HEK293 (cell line): ENCODE results near the gene CNTNAP1.

Experiments
- CTCF ChIA-PET: fragments of 350-600 bp; formaldehyde crosslinking; extraction: SDS; loops from one replicate; lab custom pipeline; 2021; ENCODE audit warnings: antibody characterized with exemption; lab: Yijun Ruan, JAX
- POLR2A ChIA-PET: fragments of 300-600 bp; formaldehyde crosslinking; extraction: SDS; loops from one replicate; lab custom pipeline; 2020; ENCODE audit warnings: antibody characterized with exemption, inconsistent platforms; lab: Yijun Ruan, JAX
- H3K27ac ChIP-seq: fragments of 200-500 bp; sonication (Bioruptor generic); 2 replicates; pipeline ENCODE4 v1.5.1; 2014; ENCODE audit warnings: low read depth, low read length, control low read depth, inconsistent platforms; ENCODE audit errors: extremely low read depth
- H3K36me3 ChIP-seq, 2 experiments: fragments of 200-500 bp in 1 of 2; sonication (Bioruptor generic) in 1 of 2; 1 replicate in 1 of 2; 2 replicates in 1 of 2; pipeline ENCODE4 v1.5.1; 2014 to 2017; ENCODE audit warnings: inconsistent platforms in 2 of 2, low read length in 2 of 2; ENCODE audit not compliant: control insufficient read depth in 2 of 2, insufficient read depth in 1 of 2
- H3K4me1 ChIP-seq: fragments of 200-500 bp; sonication (Bioruptor generic); 2 replicates; pipeline ENCODE4 v1.5.1; 2014; ENCODE audit warnings: mild to moderate bottlenecking, low read length, inconsistent platforms; ENCODE audit not compliant: control insufficient read depth, insufficient read depth
- H3K4me3 ChIP-seq: 2 replicates; pipeline ENCODE4 v1.5.1; 2011; ENCODE audit warnings: low read depth, mild to moderate bottlenecking, control low read depth, low read length, moderate library complexity
- H3K9me3 ChIP-seq: fragments of 200-500 bp; sonication (Bioruptor generic); 2 replicates; pipeline ENCODE4 v1.5.1; 2014; ENCODE audit warnings: low read depth, low read length, inconsistent platforms; ENCODE audit not compliant: control insufficient read depth, insufficient read depth
- EGR2 ChIP-seq: fragments of 450-650 bp; formaldehyde crosslinking; IDR thresholded peaks from 2 replicates; pipeline ENCODE4 v1.5.1; 2016; ENCODE audit warnings: low read depth, missing biosample characterization, missing genetic modification characterization
- GLIS1 ChIP-seq: fragments of 450-650 bp; formaldehyde crosslinking; IDR thresholded peaks from 2 replicates; pipeline ENCODE4 v1.5.1; 2016; ENCODE audit warnings: missing biosample characterization, missing genetic modification characterization
- GLIS2 ChIP-seq: fragments of 450-650 bp; formaldehyde crosslinking; IDR thresholded peaks from 2 replicates; pipeline ENCODE4 v1.5.1; 2016; ENCODE audit warnings: missing biosample characterization, missing genetic modification characterization
- HOXD13 ChIP-seq: sonication (generic); formaldehyde crosslinking; IDR thresholded peaks from 2 replicates; pipeline ENCODE4 v1.8.0; 2022; ENCODE audit warnings: missing genetic modification reagents, borderline replicate concordance
- KLF7 ChIP-seq: fragments of 450-650 bp; formaldehyde crosslinking; IDR thresholded peaks from 2 replicates; pipeline ENCODE4 v1.5.1; 2016; ENCODE audit warnings: missing biosample characterization, missing genetic modification characterization, borderline replicate concordance
- KLF8 ChIP-seq: fragments of 450-650 bp; formaldehyde crosslinking; IDR thresholded peaks from 2 replicates; pipeline ENCODE4 v1.5.1; 2016; ENCODE audit warnings: missing biosample characterization, missing genetic modification characterization
- KLF9 ChIP-seq: fragments of 450-650 bp; formaldehyde crosslinking; IDR thresholded peaks from 2 replicates; pipeline ENCODE4 v1.5.1; 2016; ENCODE audit warnings: missing biosample characterization, missing genetic modification characterization, low read depth
- OSR2 ChIP-seq: fragments of 450-650 bp; formaldehyde crosslinking; IDR thresholded peaks from 2 replicates; pipeline ENCODE4 v1.5.1; 2016; ENCODE audit warnings: missing biosample characterization, missing genetic modification characterization
- PRDM1 ChIP-seq: fragments of 450-650 bp; formaldehyde crosslinking; IDR thresholded peaks from 2 replicates; pipeline ENCODE4; 2016; ENCODE audit warnings: missing biosample characterization, missing genetic modification characterization
- SETDB1 ChIP-seq: IDR thresholded peaks from one replicate; pipeline ENCODE4 v1.6.1; 2017; ENCODE audit warnings: mild to moderate bottlenecking, low read length, moderate library complexity, mixed read lengths; ENCODE audit not compliant: insufficient read length
- SP2 ChIP-seq: fragments of 450-650 bp; formaldehyde crosslinking; IDR thresholded peaks from 2 replicates; pipeline ENCODE4 v1.5.1; 2016; ENCODE audit warnings: missing biosample characterization, missing genetic modification characterization
- SP3 ChIP-seq: fragments of 450-650 bp; formaldehyde crosslinking; IDR thresholded peaks from 2 replicates; pipeline ENCODE4 v1.5.1; 2016; ENCODE audit warnings: missing biosample characterization, missing genetic modification characterization
- SP7 ChIP-seq: fragments of 450-650 bp; formaldehyde crosslinking; IDR thresholded peaks from 2 replicates; pipeline ENCODE4 v1.5.1; 2016; ENCODE audit warnings: missing biosample characterization, missing genetic modification characterization
- YY2 ChIP-seq: fragments of 450-650 bp; formaldehyde crosslinking; IDR thresholded peaks from 2 replicates; pipeline ENCODE4 v1.5.1; 2016; ENCODE audit warnings: missing biosample characterization, missing genetic modification characterization
- ZBTB20 ChIP-seq: fragments of 450-650 bp; formaldehyde crosslinking; IDR thresholded peaks from 2 replicates; pipeline ENCODE4 v1.5.1; 2016; ENCODE audit warnings: missing biosample characterization, missing genetic modification characterization
- ZBTB8A ChIP-seq: fragments of 450-650 bp; formaldehyde crosslinking; IDR thresholded peaks from 2 replicates; pipeline ENCODE4 v1.5.1; 2016; ENCODE audit warnings: missing biosample characterization, missing genetic modification characterization
- ZFP37 ChIP-seq: fragments of 450-650 bp; formaldehyde crosslinking; IDR thresholded peaks from 2 replicates; pipeline ENCODE4 v1.5.1; 2016; ENCODE audit warnings: missing biosample characterization, missing genetic modification characterization
- ZFP69B ChIP-seq: fragments of 450-650 bp; formaldehyde crosslinking; IDR thresholded peaks from 2 replicates; pipeline ENCODE4 v1.5.1; 2016; ENCODE audit warnings: missing biosample characterization, missing genetic modification characterization
- ZIC2 ChIP-seq: fragments of 450-650 bp; formaldehyde crosslinking; IDR thresholded peaks from 2 replicates; pipeline ENCODE4 v1.5.1; 2016; ENCODE audit warnings: missing biosample characterization, missing genetic modification characterization
- ZNF335 ChIP-seq: fragments of 450-650 bp; formaldehyde crosslinking; conservative IDR thresholded peaks from 2 replicates; pipeline ENCODE4 v1.5.1; 2016; ENCODE audit warnings: missing biosample characterization, missing genetic modification characterization
- ZNF600 ChIP-seq: fragments of 450-650 bp; formaldehyde crosslinking; IDR thresholded peaks from 2 replicates; pipeline ENCODE4 v1.5.1; 2016; ENCODE audit warnings: missing biosample characterization, missing genetic modification characterization
- ZNF610 ChIP-seq: fragments of 450-650 bp; formaldehyde crosslinking; IDR thresholded peaks from 2 replicates; pipeline ENCODE4 v1.5.1; 2016; ENCODE audit warnings: missing biosample characterization, missing genetic modification characterization, borderline replicate concordance
- ZNF660 ChIP-seq: fragments of 450-650 bp; IDR thresholded peaks from 2 replicates; pipeline ENCODE4 v1.5.1; 2018; ENCODE audit warnings: missing biosample characterization, mild to moderate bottlenecking, missing genetic modification characterization
- ZNF664 ChIP-seq: fragments of 450-650 bp; formaldehyde crosslinking; IDR thresholded peaks from 2 replicates; pipeline ENCODE4 v1.5.1; 2016; ENCODE audit warnings: missing biosample characterization, missing genetic modification characterization
- ZNF843 ChIP-seq: fragments of 450-650 bp; formaldehyde crosslinking; IDR thresholded peaks from 2 replicates; pipeline ENCODE4 v1.5.1; 2016; ENCODE audit warnings: missing biosample characterization, missing genetic modification characterization
- TF ChIP-seq, protein P1 (sequence below): fragments of 450-650 bp; formaldehyde crosslinking; IDR thresholded peaks from 2 replicates; pipeline ENCODE4 v1.5.1; 2016; ENCODE audit warnings: missing biosample characterization, missing genetic modification characterization
- TF ChIP-seq, protein P2 (sequence below): fragments of 450-650 bp; formaldehyde crosslinking; IDR thresholded peaks from 2 replicates; pipeline ENCODE4 v1.5.1; 2016; ENCODE audit warnings: missing biosample characterization, missing genetic modification characterization, low read depth
- TF ChIP-seq, protein P3 (sequence below): sonication (generic); formaldehyde crosslinking; IDR thresholded peaks from 2 replicates; pipeline ENCODE4 v1.8.1; 2022; ENCODE audit warnings: mild to moderate bottlenecking, moderate library complexity, missing genetic modification reagents
- TF ChIP-seq, protein P4 (sequence below): fragments of 450-650 bp; formaldehyde crosslinking; IDR thresholded peaks from 2 replicates; pipeline ENCODE4 v1.5.1; 2016; ENCODE audit warnings: missing biosample characterization, missing genetic modification characterization
- TF ChIP-seq, protein P5 (sequence below): fragments of 450-650 bp; formaldehyde crosslinking; IDR thresholded peaks from 2 replicates; pipeline ENCODE4 v1.5.1; 2017; ENCODE audit warnings: missing biosample characterization, missing genetic modification characterization

The CNTNAP1 gene

DNA sequence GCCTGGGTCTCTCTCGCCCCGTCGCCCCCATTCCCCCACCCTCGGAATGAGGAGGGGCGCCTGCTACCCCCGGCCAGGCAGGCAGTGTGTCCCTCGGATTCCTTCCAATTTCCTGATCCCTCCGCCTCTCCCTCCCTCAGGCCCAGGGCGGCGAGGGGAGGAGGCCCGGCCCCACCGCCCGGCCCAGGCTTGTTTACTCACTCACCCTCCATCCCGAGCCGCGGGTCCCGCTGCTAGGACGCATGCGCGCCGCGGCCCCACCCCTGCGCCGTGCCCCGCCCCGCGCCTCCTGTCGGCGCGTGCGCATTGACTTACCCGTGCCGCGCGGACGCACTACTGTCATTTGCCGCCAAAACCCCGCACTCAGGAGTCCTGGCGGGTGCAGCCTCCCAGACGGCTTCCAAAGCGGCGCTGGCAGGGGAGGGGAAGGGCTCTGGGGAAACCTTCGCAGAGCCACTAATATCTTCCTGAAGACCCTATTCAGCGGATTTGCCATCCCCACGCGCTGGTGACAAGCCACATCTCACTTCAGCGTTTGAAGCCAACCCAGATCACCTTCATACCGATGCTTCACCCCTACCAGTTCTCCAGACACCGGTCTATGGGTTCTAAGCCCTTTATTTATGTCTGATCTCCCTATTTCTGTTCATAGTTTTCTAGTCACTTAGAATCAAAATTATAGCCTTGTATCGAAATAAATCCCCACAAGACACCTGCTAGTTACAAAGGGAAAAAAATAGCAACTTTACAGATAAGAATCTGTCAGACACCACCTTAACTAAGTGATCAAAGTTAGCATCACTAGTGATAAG, 62.7 kb downstream of the CNTNAP1 start, which contains the start of gene EZH1:
Gene EZH1 (minus strand): TSS at position 235 of the 812 bp plus-strand sequence. CDS start 16,099 bp downstream, outside the sequence.
- ChIA-PET POLR2A (interaction anchor here (1.6 kb wide), 1 partner anchor 18 kb away, joined by 5 read pairs; no protein-coding TSS in a partner anchor), CTCF (interaction anchor here (0.6 to 3.6 kb wide), 2 partner anchors 18 to 919 kb away, joined by 5 to 30 read pairs; no protein-coding TSS in a partner anchor)
- 0 out of 2 replicates have a peak, but pooled peaks have one; percentile 34 for TF ChIP-seq EGR2 (tag by site-specific recombination)
- TF ChIP-seq ZNF335 (tag by site-specific recombination): peak; percentile 58; the same call in 1 of the 2 replicates
- TF ChIP-seq, protein P1, sequence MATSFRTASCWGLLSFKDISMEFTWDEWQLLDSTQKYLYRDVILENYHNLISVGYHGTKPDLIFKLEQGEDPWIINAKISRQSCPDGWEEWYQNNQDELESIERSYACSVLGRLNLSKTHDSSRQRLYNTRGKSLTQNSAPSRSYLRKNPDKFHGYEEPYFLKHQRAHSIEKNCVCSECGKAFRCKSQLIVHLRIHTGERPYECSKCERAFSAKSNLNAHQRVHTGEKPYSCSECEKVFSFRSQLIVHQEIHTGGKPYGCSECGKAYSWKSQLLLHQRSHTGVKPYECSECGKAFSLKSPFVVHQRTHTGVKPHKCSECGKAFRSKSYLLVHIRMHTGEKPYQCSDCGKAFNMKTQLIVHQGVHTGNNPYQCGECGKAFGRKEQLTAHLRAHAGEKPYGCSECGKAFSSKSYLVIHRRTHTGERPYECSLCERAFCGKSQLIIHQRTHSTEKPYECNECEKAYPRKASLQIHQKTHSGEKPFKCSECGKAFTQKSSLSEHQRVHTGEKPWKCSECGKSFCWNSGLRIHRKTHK (tag by site-specific recombination): no peak
- TF ChIP-seq ZNF664 (tag by site-specific recombination): no peak
- no peak for TF ChIP-seq PRDM1 (tag by site-specific recombination)
- peak; percentile 93 for TF ChIP-seq KLF8 (tag by site-specific recombination)
- 0 out of 2 replicates have a peak, but pooled peaks have one; percentile 2 for TF ChIP-seq KLF7 (tag by site-specific recombination)
- TF ChIP-seq HOXD13 (CRISPR knock-in tag): no peak
- peak; percentile 73 for TF ChIP-seq SETDB1
- TF ChIP-seq ZFP69B (tag by site-specific recombination): peak; percentile 89
- peak; percentile 73 for TF ChIP-seq KLF9 (tag by site-specific recombination)
- peak; percentile 94 for TF ChIP-seq ZBTB8A (tag by site-specific recombination)
- TF ChIP-seq, protein P2, sequence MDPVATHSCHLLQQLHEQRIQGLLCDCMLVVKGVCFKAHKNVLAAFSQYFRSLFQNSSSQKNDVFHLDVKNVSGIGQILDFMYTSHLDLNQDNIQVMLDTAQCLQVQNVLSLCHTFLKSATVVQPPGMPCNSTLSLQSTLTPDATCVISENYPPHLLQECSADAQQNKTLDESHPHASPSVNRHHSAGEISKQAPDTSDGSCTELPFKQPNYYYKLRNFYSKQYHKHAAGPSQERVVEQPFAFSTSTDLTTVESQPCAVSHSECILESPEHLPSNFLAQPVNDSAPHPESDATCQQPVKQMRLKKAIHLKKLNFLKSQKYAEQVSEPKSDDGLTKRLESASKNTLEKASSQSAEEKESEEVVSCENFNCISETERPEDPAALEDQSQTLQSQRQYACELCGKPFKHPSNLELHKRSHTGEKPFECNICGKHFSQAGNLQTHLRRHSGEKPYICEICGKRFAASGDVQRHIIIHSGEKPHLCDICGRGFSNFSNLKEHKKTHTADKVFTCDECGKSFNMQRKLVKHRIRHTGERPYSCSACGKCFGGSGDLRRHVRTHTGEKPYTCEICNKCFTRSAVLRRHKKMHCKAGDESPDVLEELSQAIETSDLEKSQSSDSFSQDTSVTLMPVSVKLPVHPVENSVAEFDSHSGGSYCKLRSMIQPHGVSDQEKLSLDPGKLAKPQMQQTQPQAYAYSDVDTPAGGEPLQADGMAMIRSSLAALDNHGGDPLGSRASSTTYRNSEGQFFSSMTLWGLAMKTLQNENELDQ (tag by site-specific recombination): no peak
- TF ChIP-seq, protein P3, sequence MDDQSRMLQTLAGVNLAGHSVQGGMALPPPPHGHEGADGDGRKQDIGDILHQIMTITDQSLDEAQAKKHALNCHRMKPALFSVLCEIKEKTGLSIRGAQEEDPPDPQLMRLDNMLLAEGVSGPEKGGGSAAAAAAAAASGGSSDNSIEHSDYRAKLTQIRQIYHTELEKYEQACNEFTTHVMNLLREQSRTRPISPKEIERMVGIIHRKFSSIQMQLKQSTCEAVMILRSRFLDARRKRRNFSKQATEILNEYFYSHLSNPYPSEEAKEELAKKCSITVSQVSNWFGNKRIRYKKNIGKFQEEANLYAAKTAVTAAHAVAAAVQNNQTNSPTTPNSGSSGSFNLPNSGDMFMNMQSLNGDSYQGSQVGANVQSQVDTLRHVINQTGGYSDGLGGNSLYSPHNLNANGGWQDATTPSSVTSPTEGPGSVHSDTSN (CRISPR knock-in tag): peak; percentile 87; the same call in 1 of the 2 replicates
- TF ChIP-seq SP7 (tag by site-specific recombination): peak; percentile 49
- peak; percentile 46; the same call in 1 of the 2 replicates for TF ChIP-seq ZNF660 (tag by site-specific recombination)
- TF ChIP-seq OSR2: peak; percentile 55; the same call in 1 of the 2 replicates
- TF ChIP-seq GLIS2 (tag by site-specific recombination): peak; percentile 42; the same call in 1 of the 2 replicates
- TF ChIP-seq, protein P4, sequence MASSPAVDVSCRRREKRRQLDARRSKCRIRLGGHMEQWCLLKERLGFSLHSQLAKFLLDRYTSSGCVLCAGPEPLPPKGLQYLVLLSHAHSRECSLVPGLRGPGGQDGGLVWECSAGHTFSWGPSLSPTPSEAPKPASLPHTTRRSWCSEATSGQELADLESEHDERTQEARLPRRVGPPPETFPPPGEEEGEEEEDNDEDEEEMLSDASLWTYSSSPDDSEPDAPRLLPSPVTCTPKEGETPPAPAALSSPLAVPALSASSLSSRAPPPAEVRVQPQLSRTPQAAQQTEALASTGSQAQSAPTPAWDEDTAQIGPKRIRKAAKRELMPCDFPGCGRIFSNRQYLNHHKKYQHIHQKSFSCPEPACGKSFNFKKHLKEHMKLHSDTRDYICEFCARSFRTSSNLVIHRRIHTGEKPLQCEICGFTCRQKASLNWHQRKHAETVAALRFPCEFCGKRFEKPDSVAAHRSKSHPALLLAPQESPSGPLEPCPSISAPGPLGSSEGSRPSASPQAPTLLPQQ: peak; percentile 94
- peak; percentile 70 for TF ChIP-seq GLIS1
- TF ChIP-seq ZNF843 (tag by site-specific recombination): no peak
- 0 out of 2 replicates have a peak, but pooled peaks have one; percentile 4 for TF ChIP-seq ZNF610 (tag by site-specific recombination)
- peak; percentile 82 for TF ChIP-seq ZBTB20
- TF ChIP-seq ZNF600: peak; percentile 48
- TF ChIP-seq, protein P5, sequence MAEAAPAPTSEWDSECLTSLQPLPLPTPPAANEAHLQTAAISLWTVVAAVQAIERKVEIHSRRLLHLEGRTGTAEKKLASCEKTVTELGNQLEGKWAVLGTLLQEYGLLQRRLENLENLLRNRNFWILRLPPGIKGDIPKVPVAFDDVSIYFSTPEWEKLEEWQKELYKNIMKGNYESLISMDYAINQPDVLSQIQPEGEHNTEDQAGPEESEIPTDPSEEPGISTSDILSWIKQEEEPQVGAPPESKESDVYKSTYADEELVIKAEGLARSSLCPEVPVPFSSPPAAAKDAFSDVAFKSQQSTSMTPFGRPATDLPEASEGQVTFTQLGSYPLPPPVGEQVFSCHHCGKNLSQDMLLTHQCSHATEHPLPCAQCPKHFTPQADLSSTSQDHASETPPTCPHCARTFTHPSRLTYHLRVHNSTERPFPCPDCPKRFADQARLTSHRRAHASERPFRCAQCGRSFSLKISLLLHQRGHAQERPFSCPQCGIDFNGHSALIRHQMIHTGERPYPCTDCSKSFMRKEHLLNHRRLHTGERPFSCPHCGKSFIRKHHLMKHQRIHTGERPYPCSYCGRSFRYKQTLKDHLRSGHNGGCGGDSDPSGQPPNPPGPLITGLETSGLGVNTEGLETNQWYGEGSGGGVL (tag by site-specific recombination): peak; percentile 89
- peak; percentile 83 for TF ChIP-seq SP3 (tag by site-specific recombination)
- TF ChIP-seq ZIC2: peak; percentile 17; the same call in 1 of the 2 replicates
- TF ChIP-seq SP2 (tag by site-specific recombination): peak; percentile 65
- no peak for TF ChIP-seq YY2 (tag by site-specific recombination)
- 0 out of 2 replicates have a peak, but pooled peaks have one; percentile 17 for TF ChIP-seq ZFP37 (tag by site-specific recombination)

More for the DNA sequence above, 62.7 kb downstream of the CNTNAP1 start, which contains the start of gene EZH1:
- H3K4me3 ChIP-seq: peak within 1 kb of the TSS; percentile 73
- peak within 1 kb of the TSS; percentile 79 for H3K27ac ChIP-seq
- peaks cover 9% of the 10 kb centered on the region for H3K4me1 ChIP-seq
- no peaks in the 10 kb centered on the region for H3K9me3 ChIP-seq
- H3K36me3 ChIP-seq: peaks cover 0 to 4% of the 10 kb centered on the region in 2 experiments; a peak in 1 of 3 replicates
